Astrocyte of the spinal cord (primary cell): Measurements from ENCODE around the gene YTHDF1.
"Not testable (repeated sequence)": the region's sequence is repeated elsewhere in the genome, so short reads cannot be mapped to it uniquely, and the experiment has no call there.

Experiments used
- DNase-seq: peaks from one replicate; pipeline ENCODE4 v3.0.0; 2011; ENCODE audit warnings: low read depth, low spot score
- H3K4me3 ChIP-seq: 2 replicates; pipeline ENCODE4 v1.5.1; 2011; ENCODE audit warnings: low read depth, mild to moderate bottlenecking, low read length, moderate library complexity
- in situ Hi-C: cut with HindIII; loops from 2 replicates; pipeline ENCODE4 v1.10.0; 2017; ENCODE audit warnings: low sequenced_read_pairs
- TF ChIP-seq, protein P1 (sequence below): IDR thresholded peaks from 2 replicates; pipeline ENCODE4 v1.5.1; 2012; ENCODE audit warnings: low read depth, mild to moderate bottlenecking, low read length, inconsistent platforms

YTHDF1 gene

GRCh38 chr20:63254606-63255384 is 38.9 kb upstream of the YTHDF1 start:
- in situ Hi-C loops, result no loop called here
- DNase-seq, result no peak
- TF ChIP-seq, protein P1, sequence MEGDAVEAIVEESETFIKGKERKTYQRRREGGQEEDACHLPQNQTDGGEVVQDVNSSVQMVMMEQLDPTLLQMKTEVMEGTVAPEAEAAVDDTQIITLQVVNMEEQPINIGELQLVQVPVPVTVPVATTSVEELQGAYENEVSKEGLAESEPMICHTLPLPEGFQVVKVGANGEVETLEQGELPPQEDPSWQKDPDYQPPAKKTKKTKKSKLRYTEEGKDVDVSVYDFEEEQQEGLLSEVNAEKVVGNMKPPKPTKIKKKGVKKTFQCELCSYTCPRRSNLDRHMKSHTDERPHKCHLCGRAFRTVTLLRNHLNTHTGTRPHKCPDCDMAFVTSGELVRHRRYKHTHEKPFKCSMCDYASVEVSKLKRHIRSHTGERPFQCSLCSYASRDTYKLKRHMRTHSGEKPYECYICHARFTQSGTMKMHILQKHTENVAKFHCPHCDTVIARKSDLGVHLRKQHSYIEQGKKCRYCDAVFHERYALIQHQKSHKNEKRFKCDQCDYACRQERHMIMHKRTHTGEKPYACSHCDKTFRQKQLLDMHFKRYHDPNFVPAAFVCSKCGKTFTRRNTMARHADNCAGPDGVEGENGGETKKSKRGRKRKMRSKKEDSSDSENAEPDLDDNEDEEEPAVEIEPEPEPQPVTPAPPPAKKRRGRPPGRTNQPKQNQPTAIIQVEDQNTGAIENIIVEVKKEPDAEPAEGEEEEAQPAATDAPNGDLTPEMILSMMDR, result peak; percentile 15
- no peak overlapping the region for H3K4me3 ChIP-seq

- TF ChIP-seq, protein P1, result no peak
- in situ Hi-C loops, result no loop called here
- no peak within 1 kb of the TSS for H3K4me3 ChIP-seq
Observed at GRCh38 chr20:63254232-63254605, 38.3 kb upstream of the YTHDF1 start, which contains the start of gene NKAIN4. Gene NKAIN4 (minus strand): TSS chr20:63254463. CDS start chr20:63254450, 13 bp downstream.

GRCh38 chr20:63253438-63254231 is 37.7 kb upstream of the YTHDF1 start:
- in situ Hi-C loops, result no loop called here
- DNase-seq, result no peak
- H3K4me3 ChIP-seq, result no peak overlapping the region
- TF ChIP-seq, protein P1, result no peak

More at GRCh38 chr20:63254232-63254605, 38.3 kb upstream of the YTHDF1 start, which contains the start of gene NKAIN4:
- no peak for DNase-seq

DNA sequence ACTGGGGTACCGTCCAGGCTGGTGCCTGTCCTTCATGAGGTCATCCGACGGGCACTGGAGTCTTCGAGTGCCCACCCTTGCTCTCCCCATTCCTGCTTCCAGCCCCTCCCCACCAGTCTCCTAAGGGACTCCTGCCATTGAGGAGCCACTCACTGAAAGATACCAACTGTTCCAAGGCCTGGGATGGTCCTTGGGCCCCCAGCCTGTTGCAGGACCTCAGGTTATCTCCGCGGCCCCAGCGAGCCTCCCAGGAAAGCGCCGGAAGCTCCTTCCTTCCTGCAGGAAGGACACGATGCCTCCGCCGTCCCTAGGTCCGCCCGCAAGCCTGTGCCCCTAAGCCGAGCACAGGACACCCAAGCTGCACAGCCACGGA is 37.1 kb upstream of the YTHDF1 start:
- in situ Hi-C loops, result no loop called here
- no peak overlapping the region for H3K4me3 ChIP-seq
- TF ChIP-seq, protein P1, result no peak
- no peak for DNase-seq

- in situ Hi-C loops, result no loop called here
- TF ChIP-seq, protein P1, result no peak
- H3K4me3 ChIP-seq, result no peak overlapping the region
- DNase-seq, result no peak
Observed at GRCh38 chr20:63252284-63252711, 36.4 kb upstream of the YTHDF1 start.

GRCh38 chr20:63251350-63251749 is 35.4 kb upstream of the YTHDF1 start:
- DNase-seq, H3K4me3 ChIP-seq, in situ Hi-C loops: not testable (repeated sequence)
- TF ChIP-seq, protein P1, result peak; percentile 17
